A673 (cell line): ENCODE results near the gene FAM168A. TPM values are rescaled to one million over a fixed set of nuclear protein-coding genes. Genes with fewer than 3 reads are reported as not detected.
A peak's percentile ranks its signal among the peaks of the same experiment; 100 is the strongest.

Source experiments
- BruUV-seq: library from RNA; stranded (reverse); fragments of 400-500 nt; replicated peaks from 2 replicates; lab custom pipeline; 2021; lab: Mats Ljungman, UMichigan
- CTCF ChIA-PET: fragments of 300-600 bp; sonication (Branson Sonifier 250); formaldehyde crosslinking; loops from one replicate; lab custom pipeline; 2022; ENCODE audit warnings: antibody characterized with exemption; lab: Charles Lee
- POLR2A ChIA-PET: fragments of 300-600 bp; sonication (Branson Sonifier 250); formaldehyde crosslinking; loops from one replicate; lab custom pipeline; 2022; ENCODE audit warnings: antibody characterized with exemption; ENCODE audit not compliant: low non-redundant PET; lab: Charles Lee
- DNase-seq: peaks from one replicate; pipeline ENCODE4 v3.0.0-alpha.2; 2015; ENCODE audit warnings: low spot score
- H3K27ac ChIP-seq: fragments of 200-600 bp; sonication (generic); 2 replicates; pipeline ENCODE4 v1.5.1; 2016; ENCODE audit warnings: mixed run types, low read depth, mild to moderate bottlenecking, mixed read lengths, antibody characterized with exemption, low read length; ENCODE audit not compliant: poor library complexity, severe bottlenecking
- H3K27me3 ChIP-seq: fragments of 200-600 bp; sonication (generic); replicated peaks from 2 replicates; pipeline ENCODE4 v1.6.1; 2017; ENCODE audit warnings: mixed run types, low read depth, mild to moderate bottlenecking, mixed read lengths, antibody characterized with exemption, low read length; ENCODE audit not compliant: insufficient read depth, poor library complexity
- H3K36me3 ChIP-seq: fragments of 200-600 bp; sonication (generic); 2 replicates; pipeline ENCODE4 v1.6.1; 2016; ENCODE audit warnings: mixed run types, mild to moderate bottlenecking, mixed read lengths, antibody characterized with exemption, low read length; ENCODE audit not compliant: insufficient read depth, poor library complexity, severe bottlenecking
- H3K4me1 ChIP-seq: fragments of 200-600 bp; sonication (generic); 2 replicates; pipeline ENCODE4 v1.6.1; 2017; ENCODE audit warnings: mixed run types, mild to moderate bottlenecking, mixed read lengths, antibody characterized with exemption, low read length; ENCODE audit not compliant: insufficient read depth, poor library complexity, severe bottlenecking
- H3K4me3 ChIP-seq: fragments of 200-600 bp; sonication (generic); 2 replicates; pipeline ENCODE4 v1.5.1; 2016; ENCODE audit warnings: low read depth, mixed run types, mild to moderate bottlenecking, mixed read lengths, low read length; ENCODE audit not compliant: poor library complexity, severe bottlenecking
- H3K9me3 ChIP-seq: fragments of 200-600 bp; sonication (generic); 2 replicates; pipeline ENCODE4 v1.6.1; 2016; ENCODE audit warnings: mixed run types, low read depth, mild to moderate bottlenecking, mixed read lengths, antibody characterized with exemption, low read length; ENCODE audit not compliant: poor library complexity, severe bottlenecking
- EZH2 ChIP-seq: fragments of 200-600 bp; sonication (generic); IDR thresholded peaks from 2 replicates; pipeline ENCODE4 v1.6.1; 2017; ENCODE audit warnings: borderline replicate concordance, low read depth, mild to moderate bottlenecking, mixed read lengths, antibody characterized with exemption, low read length; ENCODE audit not compliant: poor library complexity, severe bottlenecking
- intact Hi-C: fragments of 100-400 bp; cut with micrococcal nuclease; formaldehyde crosslinking; loops from one replicate; pipeline ENCODE4 v1.10.0; 2022; ENCODE audit not compliant: unreplicated experiment
- total RNA-seq: library from RNA; stranded (reverse); gene quantifications from 2 replicates; pipeline ENCODE4 v1.2.3, GENCODE V29; 2021
- TF ChIP-seq, protein P1 (sequence below): fragments of 300-800, 200-600 bp; sonication (generic); conservative IDR thresholded peaks from 2 replicates; pipeline ENCODE4 v1.5.1; 2017; ENCODE audit warnings: low read depth, mild to moderate bottlenecking, antibody characterized with exemption, low read length, moderate library complexity, mixed read lengths

The FAM168A gene
- total RNA-seq, 1 experiment from 2014 or later, result 46.1 TPM

DNA sequence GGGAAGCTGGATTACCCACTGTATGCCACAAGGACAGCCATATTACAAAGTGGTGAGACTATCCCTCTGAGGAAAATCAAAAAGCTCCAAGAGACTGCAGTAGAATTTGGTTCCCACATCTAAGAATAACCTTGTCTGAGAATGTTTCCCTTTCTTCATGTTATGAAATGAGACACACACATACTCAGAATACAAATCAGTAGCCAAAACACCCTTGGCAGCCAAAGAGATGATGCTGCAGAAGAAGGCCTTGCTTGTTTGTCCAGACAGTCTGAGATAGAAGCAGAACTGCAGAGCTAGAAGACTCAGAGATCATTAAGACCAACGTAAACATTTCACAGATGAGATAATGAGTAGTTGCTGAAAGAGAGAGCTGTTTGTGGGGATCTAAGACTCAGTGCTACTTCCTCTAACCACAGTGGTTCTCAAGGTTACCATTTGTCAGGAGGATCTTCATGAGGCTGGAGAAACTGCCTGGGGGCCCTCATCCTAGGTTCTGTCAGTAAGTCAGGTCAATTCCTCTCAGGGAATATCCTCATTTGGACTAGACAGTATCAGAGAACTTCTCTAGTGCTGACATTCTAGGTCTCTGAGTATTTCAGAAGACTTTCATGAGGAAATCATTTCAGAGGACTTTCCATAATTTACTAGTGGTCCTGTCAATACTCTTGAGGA, 182.8 kb downstream of the FAM168A start:
- POLR2A ChIA-PET, result no interaction called here
- BruUV-seq, result no TSS peak

DNA sequence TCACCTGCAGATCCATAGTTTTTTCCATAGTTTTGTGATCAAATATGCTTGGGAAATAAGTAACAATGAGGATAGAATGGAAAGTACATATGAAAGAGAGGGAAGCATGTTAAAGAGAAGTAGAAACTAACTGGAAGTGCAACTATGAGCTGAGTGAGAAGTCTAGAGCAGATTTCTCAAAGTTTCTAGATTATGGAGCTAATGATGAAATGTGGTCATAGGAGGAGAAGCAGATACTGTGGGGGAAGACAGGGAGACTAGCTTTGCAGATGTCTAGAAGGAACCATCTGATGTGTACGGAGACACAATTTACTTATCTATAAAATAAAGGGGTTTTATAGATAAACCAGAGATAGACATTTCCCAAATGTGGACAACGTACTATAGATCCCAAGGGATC, 184.7 kb downstream of the FAM168A start:
- H3K4me1 ChIP-seq, result peaks cover 19% of the 10 kb centered on the region
- POLR2A ChIA-PET, result no interaction called here
- BruUV-seq, result no TSS peak

More for the DNA sequence above, 182.8 kb downstream of the FAM168A start:
- peaks cover 19% of the 10 kb centered on the region for H3K4me1 ChIP-seq
- no peak overlapping the region for H3K27ac ChIP-seq
- no peaks in the 10 kb centered on the region for H3K36me3 ChIP-seq
- CTCF ChIA-PET, result no interaction called here
- intact Hi-C loops, result no loop called here
- H3K27me3 ChIP-seq, result no peaks in the 10 kb centered on the region
- DNase-seq, result no peak
- H3K4me3 ChIP-seq, result no peak overlapping the region
- no peaks in the 10 kb centered on the region for H3K9me3 ChIP-seq
- TF ChIP-seq, protein P1, sequence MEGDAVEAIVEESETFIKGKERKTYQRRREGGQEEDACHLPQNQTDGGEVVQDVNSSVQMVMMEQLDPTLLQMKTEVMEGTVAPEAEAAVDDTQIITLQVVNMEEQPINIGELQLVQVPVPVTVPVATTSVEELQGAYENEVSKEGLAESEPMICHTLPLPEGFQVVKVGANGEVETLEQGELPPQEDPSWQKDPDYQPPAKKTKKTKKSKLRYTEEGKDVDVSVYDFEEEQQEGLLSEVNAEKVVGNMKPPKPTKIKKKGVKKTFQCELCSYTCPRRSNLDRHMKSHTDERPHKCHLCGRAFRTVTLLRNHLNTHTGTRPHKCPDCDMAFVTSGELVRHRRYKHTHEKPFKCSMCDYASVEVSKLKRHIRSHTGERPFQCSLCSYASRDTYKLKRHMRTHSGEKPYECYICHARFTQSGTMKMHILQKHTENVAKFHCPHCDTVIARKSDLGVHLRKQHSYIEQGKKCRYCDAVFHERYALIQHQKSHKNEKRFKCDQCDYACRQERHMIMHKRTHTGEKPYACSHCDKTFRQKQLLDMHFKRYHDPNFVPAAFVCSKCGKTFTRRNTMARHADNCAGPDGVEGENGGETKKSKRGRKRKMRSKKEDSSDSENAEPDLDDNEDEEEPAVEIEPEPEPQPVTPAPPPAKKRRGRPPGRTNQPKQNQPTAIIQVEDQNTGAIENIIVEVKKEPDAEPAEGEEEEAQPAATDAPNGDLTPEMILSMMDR, result no peak
- no peak for TF ChIP-seq EZH2

DNA sequence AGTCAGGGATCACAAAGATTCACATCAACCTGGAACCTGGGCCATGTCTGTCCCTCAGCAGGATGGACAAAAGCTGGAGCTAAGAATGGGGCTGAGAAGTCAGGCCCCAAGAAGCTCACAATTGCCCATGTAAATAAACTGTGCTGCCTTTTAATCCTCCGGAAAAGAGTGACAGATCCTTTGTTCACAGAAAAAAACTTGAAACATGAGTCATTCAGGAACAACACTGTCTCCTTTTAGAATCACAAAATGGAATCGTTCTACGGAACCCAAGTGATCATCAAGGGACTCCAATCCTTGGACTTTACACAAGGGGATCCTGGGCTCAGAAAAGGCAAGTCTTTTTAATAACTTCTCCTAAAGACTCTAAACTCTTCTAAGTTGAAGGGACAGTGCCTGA, 185.6 kb downstream of the FAM168A start:
- DNase-seq, result peak; percentile 78
- H3K27ac ChIP-seq, result no peak overlapping the region
- no peaks in the 10 kb centered on the region for H3K27me3 ChIP-seq
- POLR2A ChIA-PET, result no interaction called here
- CTCF ChIA-PET, result no interaction called here
- peaks cover 19% of the 10 kb centered on the region for H3K4me1 ChIP-seq
- no peak for TF ChIP-seq EZH2
- TF ChIP-seq, protein P1, result no peak
- H3K4me3 ChIP-seq, result no peak overlapping the region
- BruUV-seq, result no TSS peak
- intact Hi-C loops, result no loop called here
- H3K36me3 ChIP-seq, result peaks cover 6% of the 10 kb centered on the region
- no peaks in the 10 kb centered on the region for H3K9me3 ChIP-seq

More for the DNA sequence above, 184.7 kb downstream of the FAM168A start:
- Histone ChIP-seq H3K36me3 (peaks cover 6% of the 10 kb centered on the region), H3K4me3 (no peak overlapping the region), H3K9me3 (no peaks in the 10 kb centered on the region), H3K27ac (no peak overlapping the region), H3K27me3 (no peaks in the 10 kb centered on the region)
- intact Hi-C loops, result no loop called here
- no peak for DNase-seq
- TF ChIP-seq, protein P1, result no peak
- CTCF ChIA-PET, result interaction anchor here (1.0 kb wide), 1 partner anchor 10 kb away, joined by 3 read pairs; no protein-coding TSS in a partner anchor
